Renal pelvis (tissue), 4 donors: ENCODE measurements around the gene SPINDOC. TPM values are rescaled to one million over a fixed set of nuclear protein-coding genes. Genes with fewer than 3 reads are reported as not detected.
"Not testable (repeated sequence)": the region's sequence is repeated elsewhere in the genome, so short reads cannot be mapped to it uniquely, and the experiment has no call there.

ENCODE experiments used
- DNase-seq: peaks from one replicate; pipeline ENCODE4 v3.0.0-alpha.2; 2013
- polyA plus RNA-seq, 3 donors: library from polyadenylated mRNA; unstranded; fragments of 120-200 nt; gene quantifications; one replicate each; pipeline ENCODE4 v1.2.1, GENCODE V29; 2013; ENCODE audit not compliant: insufficient read length in 3 of 3

SPINDOC gene
- polyA plus RNA-seq, 3 donors, result 37.7 to 43.1 (median 39.0) TPM

GRCh38 chr11:63775191-63775590, 38.1 kb upstream of the SPINDOC start:
- DNase-seq, result no peak

GRCh38 chr11:63779039-63779438, 34.2 kb upstream of the SPINDOC start:
- no peak for DNase-seq

DNA sequence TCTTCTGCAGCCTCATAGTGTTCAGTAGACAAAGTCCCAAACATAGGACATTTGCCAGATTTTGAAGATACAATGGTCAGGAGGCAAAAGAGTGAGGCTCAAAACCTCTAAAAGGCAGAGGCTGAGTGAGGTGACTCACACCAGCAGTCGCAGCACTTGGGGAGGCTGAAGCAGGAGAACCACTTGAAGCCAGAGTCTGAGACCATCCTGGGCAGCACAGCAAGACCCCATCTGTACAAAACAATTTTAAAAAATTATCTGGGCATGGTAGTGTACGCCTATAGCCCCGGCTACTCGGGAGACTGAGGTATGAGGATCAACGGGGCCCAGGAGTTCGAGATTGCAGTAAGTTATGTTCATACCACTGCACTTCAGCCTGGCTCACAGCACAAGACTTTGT, 30.5 kb upstream of the SPINDOC start:
- no peak for DNase-seq

DNA sequence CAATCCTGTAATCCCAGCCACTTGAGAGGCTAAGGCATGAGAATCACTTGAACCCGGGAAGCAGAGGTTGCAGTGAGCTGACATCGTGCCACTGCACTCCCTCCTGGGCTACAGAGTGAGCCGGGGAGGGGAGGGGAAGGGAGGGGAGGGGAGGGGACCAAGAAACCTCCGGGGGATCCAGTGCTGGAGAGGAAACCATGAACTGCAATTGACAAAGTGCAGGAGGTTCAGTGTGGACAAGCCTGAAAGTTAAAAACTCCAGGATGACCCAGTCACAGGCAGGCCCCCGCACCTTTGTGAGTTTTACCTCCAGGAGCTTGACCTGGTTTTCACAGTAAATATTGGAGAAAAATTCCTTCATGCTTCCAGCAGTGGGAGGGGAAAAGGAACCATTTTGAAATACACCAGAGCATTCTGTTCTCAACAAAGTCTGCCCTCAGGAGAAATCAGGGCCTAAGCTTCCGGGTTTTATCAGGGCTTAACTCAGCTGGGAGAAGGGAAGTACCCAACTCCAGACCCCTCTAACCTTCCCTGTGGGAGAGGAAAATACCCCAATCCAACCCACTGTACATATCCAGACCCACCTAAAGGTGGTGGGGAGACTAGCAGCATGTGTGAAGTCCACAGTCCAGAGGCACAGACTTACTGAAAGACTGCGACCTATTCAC, 29.2 kb upstream of the SPINDOC start:
- no peak for DNase-seq

GRCh38 chr11:63785823-63786222, 27.4 kb upstream of the SPINDOC start:
- no peak for DNase-seq

GRCh38 chr11:63791495-63792167, 21.6 kb upstream of the SPINDOC start:
- no peak for DNase-seq

GRCh38 chr11:63793161-63793560, 20.1 kb upstream of the SPINDOC start:
- no peak for DNase-seq

GRCh38 chr11:63795066-63795465, 18.2 kb upstream of the SPINDOC start:
- DNase-seq, result no peak

DNA sequence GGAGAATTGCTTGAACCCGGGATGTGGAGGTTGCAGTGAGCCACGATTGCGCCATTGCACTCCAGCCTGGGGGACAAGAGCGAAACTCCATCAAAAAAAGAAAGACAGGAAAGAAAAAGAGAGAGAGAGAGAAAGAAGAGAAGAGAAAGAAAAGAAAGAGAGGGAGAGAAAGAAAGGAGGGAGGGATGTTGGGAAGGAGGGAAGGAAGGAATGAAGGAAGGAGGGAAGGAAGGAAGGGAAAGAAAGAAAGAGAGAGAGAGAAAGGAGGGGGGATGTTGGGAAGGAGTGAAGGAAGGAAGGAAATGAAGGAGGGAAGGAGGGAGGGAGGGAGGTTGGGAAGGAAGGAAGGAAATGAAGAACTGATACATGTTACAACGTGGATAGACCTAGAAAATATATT, 12.3 kb upstream of the SPINDOC start:
- DNase-seq, result no peak

- DNase-seq, result no peak
Measured at GRCh38 chr11:63802637-63803414, 10.4 kb upstream of the SPINDOC start.

GRCh38 chr11:63804259-63804658, 9.0 kb upstream of the SPINDOC start:
- no peak for DNase-seq

DNA sequence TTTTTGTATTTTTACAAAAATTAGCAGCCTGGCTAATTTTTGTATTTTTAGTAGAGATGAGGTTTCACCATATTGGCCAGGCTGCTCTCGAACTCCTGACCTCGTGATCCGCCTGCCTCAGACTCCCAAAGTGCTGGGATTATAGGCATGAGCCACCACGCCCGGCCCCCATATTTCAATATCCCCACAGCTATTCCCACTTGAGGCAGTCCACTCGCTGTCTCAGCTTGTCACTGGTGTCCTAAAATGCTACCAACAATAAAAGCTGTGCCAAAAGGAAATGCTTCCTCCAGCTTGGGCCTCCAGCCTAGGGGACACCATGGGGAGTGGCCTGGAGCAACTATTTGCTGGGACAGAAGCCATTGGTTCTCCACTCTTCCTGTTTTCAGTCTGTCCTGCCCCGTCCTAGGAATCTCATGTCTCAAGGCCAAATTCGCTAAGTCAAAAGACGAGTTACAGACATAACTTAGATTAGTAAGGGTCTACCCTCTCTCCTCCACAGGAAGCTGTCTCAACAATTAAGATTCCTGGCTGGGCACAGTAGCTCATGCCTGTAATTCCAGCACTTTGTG, 7.3 kb upstream of the SPINDOC start:
- DNase-seq, result no peak

DNA sequence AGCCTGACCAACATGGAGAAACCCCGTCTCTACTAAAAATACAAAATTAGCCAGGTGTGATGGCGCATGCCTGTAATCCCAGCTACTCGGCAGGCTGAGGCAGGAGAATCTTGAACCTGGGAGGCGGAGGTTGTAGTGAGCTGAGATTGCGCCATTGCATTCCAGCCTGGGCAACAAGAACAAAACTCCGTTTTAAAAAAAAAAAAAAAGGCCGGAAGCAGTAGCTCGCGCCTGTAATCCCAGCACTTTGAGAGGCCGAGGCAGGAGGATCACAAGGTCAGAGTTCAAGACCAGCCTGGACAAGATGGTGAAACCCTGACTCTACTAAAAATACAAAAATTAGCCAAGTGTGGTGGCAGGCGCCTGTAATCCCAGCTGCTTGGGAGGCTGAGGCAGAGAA, 2.9 kb upstream of the SPINDOC start:
- not testable (repeated sequence) for DNase-seq

- DNase-seq, result no peak
Measured at GRCh38 chr11:63811522-63811921, 1.7 kb upstream of the SPINDOC start.

DNA sequence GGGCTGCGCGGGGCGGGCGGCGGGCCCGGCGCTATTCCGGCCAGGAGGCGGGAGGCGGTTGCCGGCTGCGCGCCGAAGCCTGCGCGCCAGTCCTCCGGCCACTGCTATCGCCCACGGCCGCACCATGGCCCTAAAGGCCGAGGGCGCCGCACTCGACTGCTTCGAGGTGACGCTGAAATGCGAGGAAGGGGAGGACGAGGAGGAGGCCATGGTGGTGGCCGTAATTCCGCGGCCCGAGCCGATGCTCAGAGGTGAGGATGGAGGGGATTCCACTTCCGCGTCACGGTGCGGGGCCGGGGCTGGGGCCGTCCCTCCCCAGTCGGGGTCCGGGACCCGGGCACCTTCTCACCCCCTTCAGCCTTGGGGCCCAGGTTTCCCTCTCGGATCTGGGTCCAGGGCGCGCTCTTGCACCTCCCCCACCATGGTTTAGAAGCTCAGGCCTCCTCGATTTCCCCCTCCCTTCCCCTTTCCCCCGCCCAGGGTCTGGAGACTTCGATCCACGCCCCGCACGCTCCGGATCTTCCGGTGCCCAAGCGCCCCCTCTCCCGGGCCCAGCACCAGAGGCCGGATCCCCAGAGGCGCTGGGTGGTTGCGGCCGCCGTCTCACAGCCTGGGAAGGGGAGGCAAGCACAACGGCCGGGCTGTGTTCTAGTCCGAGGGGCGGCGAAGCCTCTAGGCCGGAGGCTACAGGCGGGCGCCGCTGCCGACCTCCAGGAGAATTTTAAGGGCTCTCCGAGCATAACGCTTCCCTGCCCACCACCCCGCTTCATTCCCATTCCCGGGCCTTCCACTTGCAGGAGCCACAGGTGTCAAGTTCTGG, 517 bp downstream of the SPINDOC start:
- peak; percentile 58 for DNase-seq

GRCh38 chr11:63814383-63814736, 1.1 kb downstream of the SPINDOC start:
- DNase-seq, result no peak

- DNase-seq, result no peak
Measured at GRCh38 chr11:63816166-63816565, 2.9 kb downstream of the SPINDOC start.

GRCh38 chr11:63816732-63817131, 3.5 kb downstream of the SPINDOC start:
- no peak for DNase-seq

GRCh38 chr11:63817758-63818498, 4.7 kb downstream of the SPINDOC start:
- no peak for DNase-seq

- DNase-seq, result no peak
Measured at GRCh38 chr11:63818609-63819008, 5.4 kb downstream of the SPINDOC start.

- no peak for DNase-seq
Measured at GRCh38 chr11:63821411-63821810, 8.2 kb downstream of the SPINDOC start.
